Keratinocyte (primary cell): ENCODE measurements around the gene ANKRD44. TPM values are rescaled to one million over a fixed set of nuclear protein-coding genes. Genes with fewer than 3 reads are reported as not detected.

Experiments
- DNase-seq: peaks from one replicate; pipeline ENCODE4 v3.0.0-alpha.2; 2011; ENCODE audit warnings: low read depth, missing footprints, low spot score
- FAIRE-seq: peaks from 2 replicates; lab custom pipeline; 2011; peaks lifted over from hg19 to GRCh38; lab: Jason Lieb, UNC
- H2AFZ ChIP-seq: 2 replicates; pipeline ENCODE4 v1.6.0; 2012; ENCODE audit warnings: low read length, control low read depth, inconsistent platforms; ENCODE audit not compliant: control insufficient read depth
- H3K27ac ChIP-seq: 2 replicates; pipeline ENCODE4 v1.5.1; 2011; ENCODE audit warnings: low read length; ENCODE audit not compliant: control insufficient read depth, insufficient read depth
- H3K27me3 ChIP-seq: 3 replicates; pipeline ENCODE4 v1.6.0; 2011; ENCODE audit warnings: low read length; ENCODE audit not compliant: control insufficient read depth, insufficient read depth; ENCODE audit errors: extremely low read depth
- H3K36me3 ChIP-seq, 2 experiments: 2 replicates in 1 of 2; 3 replicates in 1 of 2; pipeline ENCODE4 v1.5.1; 2011; ENCODE audit warnings: low read length in 2 of 2, mild to moderate bottlenecking in 1 of 2; ENCODE audit not compliant: control insufficient read depth in 2 of 2, insufficient read depth in 2 of 2; ENCODE audit errors: extremely low read depth in 1 of 2
- H3K4me1 ChIP-seq: 3 replicates; pipeline ENCODE4 v1.5.1; 2011; ENCODE audit warnings: low read length; ENCODE audit not compliant: control insufficient read depth, insufficient read depth; ENCODE audit errors: extremely low read depth
- H3K4me2 ChIP-seq: 3 replicates; pipeline ENCODE4 v1.6.0; 2011; ENCODE audit warnings: low read depth, low read length; ENCODE audit not compliant: control insufficient read depth, insufficient read depth; ENCODE audit errors: extremely low read depth
- H3K4me3 ChIP-seq, 3 experiments: fragments of 200-600 bp in 1 of 3; sonication (generic) in 1 of 3; 2 replicates in 2 of 3; 3 replicates in 1 of 3; pipeline ENCODE4 v1.5.1; 2011 to 2016; ENCODE audit warnings: low read length in 3 of 3, mild to moderate bottlenecking in 3 of 3, control low read depth in 2 of 3, inconsistent platforms in 1 of 3, low read depth in 1 of 3, mixed read lengths in 1 of 3, mixed run types in 1 of 3, moderate library complexity in 1 of 3; ENCODE audit not compliant: control insufficient read depth in 2 of 3, insufficient read depth in 2 of 3; ENCODE audit errors: extremely low read depth in 1 of 3
- H3K79me2 ChIP-seq: 2 replicates; pipeline ENCODE4 v1.6.0; 2012; ENCODE audit warnings: low read length; ENCODE audit not compliant: control insufficient read depth, insufficient read depth
- H3K9ac ChIP-seq: 3 replicates; pipeline ENCODE4 v1.6.0; 2011; ENCODE audit warnings: low read length; ENCODE audit not compliant: control insufficient read depth, insufficient read depth; ENCODE audit errors: extremely low read depth
- H3K9me1 ChIP-seq: 3 replicates; pipeline ENCODE4 v1.6.0; 2011; ENCODE audit warnings: low read length; ENCODE audit not compliant: control insufficient read depth, insufficient read depth; ENCODE audit errors: extremely low read depth
- H3K9me3 ChIP-seq: 2 replicates; pipeline ENCODE4 v1.5.1; 2012; ENCODE audit warnings: low read depth, low read length; ENCODE audit not compliant: control insufficient read depth
- H4K20me1 ChIP-seq: 3 replicates; pipeline ENCODE4 v1.6.0; 2011; ENCODE audit warnings: low read length; ENCODE audit not compliant: control insufficient read depth, insufficient read depth; ENCODE audit errors: extremely low read depth
- CTCF ChIP-seq, 3 experiments: IDR thresholded peaks in 1 of 3; conservative IDR thresholded peaks in 1 of 3; optimal IDR thresholded peaks in 1 of 3; 2 replicates in 2 of 3; 3 replicates in 1 of 3; pipeline versions ENCODE3 to v1.5.1; 2011; ENCODE audit warnings: low read length in 3 of 3, mild to moderate bottlenecking in 3 of 3, moderate library complexity in 2 of 3, control low read depth in 1 of 3, inconsistent platforms in 1 of 3; ENCODE audit not compliant: insufficient read depth in 2 of 3; ENCODE audit errors: extremely low read depth in 1 of 3
- EZH2 ChIP-seq: IDR thresholded peaks from one replicate; pipeline ENCODE4 v1.6.1; 2012; ENCODE audit warnings: inconsistent platforms, mild to moderate bottlenecking, low read length, moderate library complexity
- dilution Hi-C: fragments of 300-500 bp; cut with MboI; formaldehyde crosslinking; loops from one replicate; pipeline ENCODE4 v1.7.0; 2020; ENCODE audit warnings: low sequenced_read_pairs; ENCODE audit not compliant: extremely low pct_ligation_motif_present
- polyA plus RNA-seq, 5 experiments: library from polyadenylated mRNA; depleted of rRNA in 3 of 5; stranded (reverse) in 3 of 5; stranded (forward) in 1 of 5; unstranded in 1 of 5; fragments of >200 nt; gene quantifications; 1 replicate in 1 of 5; 2 replicates in 3 of 5; 3 replicates in 1 of 5; pipeline versions ENCODE4 v1.2.1 to v1.2.3, GENCODE V29; 2011 to 2012; ENCODE audit warnings: missing spikeins in 2 of 5, low read depth in 1 of 5, low replicate concordance in 1 of 5

ANKRD44 gene
- polyA plus RNA-seq, 1 donor (not counting 4 experiments of a cell fraction or from before 2014, with no cell fraction given), result 0.35 TPM

GRCh38 chr2:196941398-196942078 is 369.0 kb downstream of the ANKRD44 start:
- no peaks in the 10 kb centered on the region for H3K27me3 ChIP-seq
- H3K79me2 ChIP-seq, result no peaks in the 10 kb centered on the region
- H4K20me1 ChIP-seq, result no peaks in the 10 kb centered on the region
- no peak overlapping the region for H3K4me3 ChIP-seq
- no peaks in the 10 kb centered on the region for H3K9me3 ChIP-seq
- TF ChIP-seq EZH2, result no peak
- no peak for TF ChIP-seq CTCF (optimal IDR thresholded peaks at IDR 0.05 in 1 of 3, IDR thresholded peaks at IDR 0.05 in 1 of 3, conservative IDR thresholded peaks at IDR 0.05 in 1 of 3; ENCODE audit: extremely low read depth in 1 of 3, insufficient read depth in 2 of 3, low read length in 3 of 3)
- H3K9ac ChIP-seq, result no peak overlapping the region
- H3K9me1 ChIP-seq, result peaks cover 2% of the 10 kb centered on the region
- peaks cover 10% of the 10 kb centered on the region for H3K4me1 ChIP-seq
- H2AFZ ChIP-seq, result no peak overlapping the region
- no peak overlapping the region for H3K4me2 ChIP-seq
- DNase-seq, result no peak
- no peak overlapping the region for H3K27ac ChIP-seq
- no peaks in the 10 kb centered on the region for H3K36me3 ChIP-seq
- dilution Hi-C loops, result no loop called here
- no peak for FAIRE-seq

GRCh38 chr2:196939371-196939770 is 371.2 kb downstream of the ANKRD44 start:
- Histone ChIP-seq H3K9me3 (no peaks in the 10 kb centered on the region), H4K20me1 (no peaks in the 10 kb centered on the region), H3K79me2 (no peaks in the 10 kb centered on the region), H3K36me3 (no peaks in the 10 kb centered on the region), H3K9ac (no peak overlapping the region), H3K9me1 (peaks cover 2% of the 10 kb centered on the region), H2AFZ (peak overlapping the region; percentile 28), H3K4me2 (peak overlapping the region; percentile 45), H3K27ac (no peak overlapping the region), H3K4me3 (no peak overlapping the region), H3K4me1 (peaks cover 10% of the 10 kb centered on the region), H3K27me3 (no peaks in the 10 kb centered on the region)
- peak; percentile 77 for FAIRE-seq
- no peak for TF ChIP-seq EZH2
- no peak for TF ChIP-seq CTCF (optimal IDR thresholded peaks at IDR 0.05 in 1 of 3, IDR thresholded peaks at IDR 0.05 in 1 of 3, conservative IDR thresholded peaks at IDR 0.05 in 1 of 3; ENCODE audit: extremely low read depth in 1 of 3, insufficient read depth in 2 of 3, low read length in 3 of 3)
- no peak for DNase-seq
- dilution Hi-C loops, result no loop called here

Other genes starting within 250 kb of the ANKRD44 start
- gene SF3B1, start 124.2 kb upstream of the ANKRD44 start, polyA plus RNA-seq, result 189 to 322 TPM (median 268 TPM) in 3 replicates
- 5.2 to 8.8 TPM (median 5.8 TPM) in 3 replicates for gene COQ10B, start 142.8 kb upstream of the ANKRD44 start, polyA plus RNA-seq
- 176 to 405 TPM (median 245 TPM) in 3 replicates for gene HSPD1, start 189.1 kb upstream of the ANKRD44 start, polyA plus RNA-seq
- 105 to 277 TPM (median 209 TPM) in 3 replicates for gene HSPE1, start 189.6 kb upstream of the ANKRD44 start, polyA plus RNA-seq
- gene MOB4, start 205.3 kb upstream of the ANKRD44 start, polyA plus RNA-seq, result 25.9 to 53.6 TPM (median 37.6 TPM) in 3 replicates